GM19438 (cell line): ENCODE measurements around the gene RPS6KA1.
"Not testable (repeated sequence)": the region's sequence is repeated elsewhere in the genome, so short reads cannot be mapped to it uniquely, and the experiment has no call there.

Source experiments
- ATAC-seq: cut with Tn5 transposase; IDR thresholded peaks from one replicate; pipeline ENCODE4 v1.9.1; 2021; ENCODE audit warnings: low read depth; ENCODE audit not compliant: unreplicated experiment

RPS6KA1 gene

GRCh38 chr1:26529655-26530409 lies at the start of gene RPS6KA1:
RPS6KA1 (plus strand) TSS chr1:26529761; CDS start chr1:26529921, 160 bp downstream.
- ATAC-seq, result peak; percentile 63

GRCh38 chr1:26482921-26483320 lies 46.6 kb upstream of the RPS6KA1 start:
- ATAC-seq, result no peak

GRCh38 chr1:26483980-26484379 lies 45.6 kb upstream of the RPS6KA1 start:
- no peak for ATAC-seq

GRCh38 chr1:26490155-26490554 lies 39.4 kb upstream of the RPS6KA1 start:
- ATAC-seq, result no peak

- no peak for ATAC-seq
Measured at GRCh38 chr1:26493267-26493666, 36.3 kb upstream of the RPS6KA1 start.

GRCh38 chr1:26493938-26494337 lies 35.6 kb upstream of the RPS6KA1 start:
- no peak for ATAC-seq

- ATAC-seq, result no peak
Measured at GRCh38 chr1:26496861-26497260, 32.7 kb upstream of the RPS6KA1 start.

- no peak for ATAC-seq
Measured at GRCh38 chr1:26498894-26499293, 30.7 kb upstream of the RPS6KA1 start.

- ATAC-seq, result peak; percentile 57
Measured at GRCh38 chr1:26500488-26501175, 28.9 kb upstream of the RPS6KA1 start.

GRCh38 chr1:26510711-26511110 lies 18.9 kb upstream of the RPS6KA1 start:
- not testable (repeated sequence) for ATAC-seq

- ATAC-seq, result not testable (repeated sequence)
Measured at GRCh38 chr1:26515836-26516235, 13.7 kb upstream of the RPS6KA1 start.

GRCh38 chr1:26516987-26517765 lies 12.4 kb upstream of the RPS6KA1 start:
- no peak for ATAC-seq

- no peak for ATAC-seq
Measured at GRCh38 chr1:26517766-26518049, 11.9 kb upstream of the RPS6KA1 start.

GRCh38 chr1:26518355-26518754 lies 11.2 kb upstream of the RPS6KA1 start:
- no peak for ATAC-seq

- no peak for ATAC-seq
Measured at GRCh38 chr1:26520339-26520738, 9.2 kb upstream of the RPS6KA1 start.

- no peak for ATAC-seq
Measured at GRCh38 chr1:26521669-26522030, 7.9 kb upstream of the RPS6KA1 start.

GRCh38 chr1:26522073-26522472 lies 7.5 kb upstream of the RPS6KA1 start:
- ATAC-seq, result no peak

GRCh38 chr1:26524181-26524580 lies 5.4 kb upstream of the RPS6KA1 start:
- ATAC-seq, result no peak

GRCh38 chr1:26526287-26526686 lies 3.3 kb upstream of the RPS6KA1 start:
- ATAC-seq, result no peak

GRCh38 chr1:26529405-26529654 lies 231 bp upstream of the RPS6KA1 start:
- peak; percentile 27 for ATAC-seq

- ATAC-seq, result no peak
Measured at GRCh38 chr1:26530410-26530894, 891 bp downstream of the RPS6KA1 start.
